Stomach (tissue), 9 donors: ENCODE results near the gene MINK1. TPM values are rescaled to one million over a fixed set of nuclear protein-coding genes. Genes with fewer than 3 reads are reported as not detected.

Source experiments
- DNase-seq, 2 donors: peaks; one replicate each; pipeline versions ENCODE4 v3.0.0 to v3.0.0-alpha.2; 2013 to 2019
- H3K27ac ChIP-seq, 5 donors: fragments of 200-600 bp in 4 of 5; sonication (generic) in 4 of 5; one replicate each; pipeline ENCODE4 v1.5.1; 2013 to 2019; ENCODE audit warnings: mild to moderate bottlenecking in 1 of 5, moderate library complexity in 1 of 5
- H3K27me3 ChIP-seq, 3 donors: fragments of 200-600 bp; sonication (generic); one replicate each; pipeline ENCODE4 v1.5.1; 2017 to 2019; ENCODE audit warnings: mixed run types in 1 of 3
- H3K36me3 ChIP-seq, 4 donors: fragments of 200-600 bp; sonication (generic); 1 replicate in 3 of 4; 2 replicates in 1 of 4; pipeline ENCODE4 v1.5.1; 2016 to 2019
- H3K4me1 ChIP-seq, 4 donors: fragments of 200-600 bp; sonication (generic); one replicate each; pipeline ENCODE4 v1.5.1; 2016 to 2019
- H3K4me3 ChIP-seq, 4 donors: fragments of 200-600 bp; sonication (generic) in 3 of 4; one replicate each; pipeline ENCODE4 v1.5.1; 2016 to 2019; ENCODE audit warnings: mild to moderate bottlenecking in 1 of 4
- H3K9me3 ChIP-seq, 4 donors: fragments of 200-600 bp; sonication (generic); one replicate each; pipeline ENCODE4 v1.5.1; 2016 to 2019
- EP300 ChIP-seq: sonication (generic); formaldehyde crosslinking; IDR thresholded peaks from one replicate; pipeline ENCODE4 v1.6.1; 2017; ENCODE audit warnings: antibody characterized with exemption
- POLR2A ChIP-seq, 4 donors: fragments of 450-650 bp; IDR thresholded peaks; one replicate each; pipeline ENCODE4 v1.6.1; 2016; ENCODE audit warnings: antibody characterized with exemption in 4 of 4, control low read depth in 2 of 4, mild to moderate bottlenecking in 1 of 4, moderate library complexity in 1 of 4
- POLR2AphosphoS5 ChIP-seq, 3 donors: sonication (generic); formaldehyde crosslinking; IDR thresholded peaks; one replicate each; pipeline ENCODE4 v1.6.1; 2016; ENCODE audit warnings: antibody characterized with exemption in 3 of 3
- WGBS, 5 donors: extraction: QIAGEN DNeasy Blood & Tissue Kit in 3 of 5; methylation state at CpG; one replicate each; pipeline versions ENCODE4 v1.1.5 to v1.1.7; 2013 to 2018; 5-methylcytosine and 5-hydroxymethylcytosine counted together
- intact Hi-C: fragments of 100-400 bp; cut with DNase I; formaldehyde crosslinking; loops from one replicate; pipeline ENCODE4 v1.15.1; 2023; ENCODE audit warnings: low total_unique reads
- polyA plus RNA-seq, 3 donors: library from polyadenylated mRNA; stranded (reverse); fragments of 200-250 nt; gene quantifications; one replicate each; pipeline ENCODE4 v1.2.3, GENCODE V29; 2013
- total RNA-seq, 5 donors: library from RNA; depleted of rRNA; stranded (reverse); fragments of >200 nt; gene quantifications; one replicate each; pipeline versions ENCODE4 v1.1.0 to v1.2.3, GENCODE V29; 2014 to 2016
- TF ChIP-seq, protein P1 (sequence below), 7 experiments: fragments of 450-650 bp in 4 of 7; fragments of 200-600 bp in 3 of 7; sonication (generic) in 3 of 7; IDR thresholded peaks; one replicate each; pipeline ENCODE4 v1.5.1; 2016 to 2019; ENCODE audit warnings: antibody characterized with exemption in 7 of 7, control low read depth in 2 of 7, mild to moderate bottlenecking in 1 of 7
- donor health status: healthy with polysubstance abuse.
- donor health status: Bipolar disorder and iron deficiency.
- donor health status: healthy.

Gene MINK1
- total and polyA plus RNA-seq, 8 donors = 24.6 to 230 (median 49.4) TPM

- no peak overlapping the region for H3K4me3 ChIP-seq
- H3K9me3 ChIP-seq = no peaks in the 10 kb centered on the region
- peaks cover 0 to 9% (median 0%) of the 10 kb centered on the region in 3 donors for H3K27me3 ChIP-seq
- DNase-seq = no peak
- peaks cover 70 to 88% (median 83%) of the 10 kb centered on the region in 4 donors for H3K36me3 ChIP-seq
- intact Hi-C loops = loop anchor here (10.0 kb wide), 1 partner anchor 159 kb away; the partner anchor contains the start of genes CXCL16, MED11 and ZMYND15
- no peak overlapping the region for H3K27ac ChIP-seq
- TF ChIP-seq POLR2A (IDR thresholded peaks at IDR 0.05) (no peak), POLR2AphosphoS5 (IDR thresholded peaks at IDR 0.05) (no peak), EP300 (no peak)
- TF ChIP-seq, protein P1, sequence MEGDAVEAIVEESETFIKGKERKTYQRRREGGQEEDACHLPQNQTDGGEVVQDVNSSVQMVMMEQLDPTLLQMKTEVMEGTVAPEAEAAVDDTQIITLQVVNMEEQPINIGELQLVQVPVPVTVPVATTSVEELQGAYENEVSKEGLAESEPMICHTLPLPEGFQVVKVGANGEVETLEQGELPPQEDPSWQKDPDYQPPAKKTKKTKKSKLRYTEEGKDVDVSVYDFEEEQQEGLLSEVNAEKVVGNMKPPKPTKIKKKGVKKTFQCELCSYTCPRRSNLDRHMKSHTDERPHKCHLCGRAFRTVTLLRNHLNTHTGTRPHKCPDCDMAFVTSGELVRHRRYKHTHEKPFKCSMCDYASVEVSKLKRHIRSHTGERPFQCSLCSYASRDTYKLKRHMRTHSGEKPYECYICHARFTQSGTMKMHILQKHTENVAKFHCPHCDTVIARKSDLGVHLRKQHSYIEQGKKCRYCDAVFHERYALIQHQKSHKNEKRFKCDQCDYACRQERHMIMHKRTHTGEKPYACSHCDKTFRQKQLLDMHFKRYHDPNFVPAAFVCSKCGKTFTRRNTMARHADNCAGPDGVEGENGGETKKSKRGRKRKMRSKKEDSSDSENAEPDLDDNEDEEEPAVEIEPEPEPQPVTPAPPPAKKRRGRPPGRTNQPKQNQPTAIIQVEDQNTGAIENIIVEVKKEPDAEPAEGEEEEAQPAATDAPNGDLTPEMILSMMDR (IDR thresholded peaks at IDR 0.05) = no peak
- peaks cover 4 to 9% (median 8%) of the 10 kb centered on the region in 4 donors for H3K4me1 ChIP-seq
- WGBS, 5 donors = 89 to 92% (median 91%) methylated on average over 18 to 31 of the region's 31 CpGs
These were observed 60.8 kb downstream of the MINK1 start for GRCh38 chr17:4893721-4894560.

DNA sequence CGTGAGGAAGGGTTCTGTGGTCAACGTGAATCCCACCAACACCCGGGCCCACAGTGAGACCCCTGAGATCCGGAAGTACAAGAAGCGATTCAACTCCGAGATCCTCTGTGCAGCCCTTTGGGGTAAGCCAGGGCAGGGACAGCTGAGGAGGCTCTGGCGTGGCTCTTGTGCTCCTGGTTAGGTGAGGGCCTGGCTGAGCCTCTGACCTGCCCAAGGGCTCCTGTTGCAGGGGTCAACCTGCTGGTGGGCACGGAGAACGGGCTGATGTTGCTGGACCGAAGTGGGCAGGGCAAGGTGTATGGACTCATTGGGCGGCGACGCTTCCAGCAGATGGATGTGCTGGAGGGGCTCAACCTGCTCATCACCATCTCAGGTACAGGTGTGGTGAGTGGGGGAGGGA, 62.0 kb downstream of the MINK1 start:
- WGBS, 5 donors = 93 to 100% (median 95%) methylated on average over 5 to 13 of the region's 13 CpGs
- Histone ChIP-seq H3K4me1 (peaks cover 9 to 20% (median 18%) of the 10 kb centered on the region in 4 donors), H3K27me3 (peaks cover 0 to 19% (median 0%) of the 10 kb centered on the region in 3 donors), H3K4me3 (no peak overlapping the region), H3K27ac (no peak overlapping the region), H3K36me3 (peaks cover 67 to 76% (median 75%) of the 10 kb centered on the region in 4 donors), H3K9me3 (no peaks in the 10 kb centered on the region)
- no peak for DNase-seq
- intact Hi-C loops = loop anchor here (10.0 kb wide), 1 partner anchor 160 kb away; the partner anchor contains the start of genes CXCL16, MED11 and ZMYND15
- TF ChIP-seq, protein P1 (IDR thresholded peaks at IDR 0.05) = no peak
- TF ChIP-seq EP300 (no peak), POLR2AphosphoS5 (IDR thresholded peaks at IDR 0.05) (no peak), POLR2A (IDR thresholded peaks at IDR 0.05) (no peak)

GRCh38 chr17:4895657-4896331, 62.7 kb downstream of the MINK1 start:
- H3K27ac ChIP-seq = no peak overlapping the region
- no peak for DNase-seq
- WGBS, 5 donors = 77 to 81% (median 78%) methylated on average over 26 to 27 of the region's 27 CpGs
- intact Hi-C loops = loop anchor here (10.0 kb wide), 1 partner anchor 161 kb away; the partner anchor contains the start of genes CXCL16, MED11 and ZMYND15
- peaks cover 16 to 26% (median 25%) of the 10 kb centered on the region in 4 donors for H3K4me1 ChIP-seq
- H3K9me3 ChIP-seq = no peaks in the 10 kb centered on the region
- H3K27me3 ChIP-seq = peaks cover 0 to 25% (median 0%) of the 10 kb centered on the region in 3 donors
- peaks cover 61 to 69% (median 68%) of the 10 kb centered on the region in 4 donors for H3K36me3 ChIP-seq
- TF ChIP-seq EP300 (no peak), POLR2AphosphoS5 (IDR thresholded peaks at IDR 0.05) (no peak), POLR2A (IDR thresholded peaks at IDR 0.05) (no peak)
- TF ChIP-seq, protein P1 (IDR thresholded peaks at IDR 0.05) = no peak
- no peak overlapping the region for H3K4me3 ChIP-seq
